Raji (cell line): Measurements from ENCODE around the gene HNMT.

ENCODE experiments used
- POLR2A ChIP-seq: IDR thresholded peaks from 2 replicates; pipeline ENCODE4 v1.6.1; 2011; ENCODE audit warnings: low read depth, low read length, control low read depth; ENCODE audit not compliant: insufficient read depth

HNMT gene

GRCh38 chr2:137959166-137959565 is 5.1 kb upstream of the HNMT start:
- no peak for TF ChIP-seq POLR2A

GRCh38 chr2:137960223-137960622 is 4.0 kb upstream of the HNMT start:
- TF ChIP-seq POLR2A = no peak

GRCh38 chr2:137961602-137962001 is 2.7 kb upstream of the HNMT start:
- TF ChIP-seq POLR2A = no peak

DNA sequence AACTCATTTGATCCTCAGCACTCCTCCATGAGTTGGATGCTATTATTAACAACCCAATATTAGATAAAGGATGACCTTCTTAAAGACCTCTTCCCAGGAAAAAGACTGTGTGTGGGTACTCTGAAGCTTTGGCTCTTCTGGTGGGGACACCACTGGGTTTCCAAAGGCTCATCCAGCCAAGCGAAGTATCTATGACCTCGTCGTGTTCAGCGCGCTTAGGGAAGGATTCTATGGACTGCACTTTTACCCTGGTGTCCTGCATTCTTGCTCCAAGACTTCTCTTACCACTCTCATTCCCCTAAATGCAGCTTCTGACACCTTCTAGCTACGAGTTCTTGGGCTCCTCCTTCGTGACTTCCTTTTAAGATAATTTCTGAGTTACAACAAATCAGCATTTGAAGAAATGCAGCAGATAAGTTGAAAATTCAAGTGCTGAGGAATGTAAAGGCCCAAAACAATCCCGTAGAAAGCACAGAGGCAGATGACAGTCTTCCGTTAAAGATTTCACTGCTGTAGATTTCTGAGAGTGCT is 673 bp upstream of the HNMT start:
- no peak for TF ChIP-seq POLR2A

GRCh38 chr2:137964859-137965459 is 686 bp downstream of the HNMT start:
- TF ChIP-seq POLR2A = no peak

DNA sequence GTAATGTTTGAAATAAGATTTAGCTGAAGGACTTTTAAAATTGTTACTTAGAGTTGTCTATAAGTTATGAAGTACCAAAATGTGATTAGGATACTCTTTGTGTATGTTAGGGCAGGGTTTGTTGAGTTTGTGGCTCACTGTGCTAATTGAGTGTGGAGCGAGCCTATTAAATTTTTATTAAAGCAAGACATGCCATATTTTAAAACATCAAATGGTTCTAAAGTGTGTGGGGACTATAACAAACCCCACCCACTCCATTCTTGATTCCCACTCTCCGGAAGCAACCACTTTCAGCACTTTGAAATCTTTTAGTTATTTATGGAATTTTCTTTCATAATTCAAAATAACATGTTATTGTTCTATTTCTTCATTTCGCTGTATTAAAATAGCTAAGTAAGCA is 1.8 kb downstream of the HNMT start:
- no peak for TF ChIP-seq POLR2A

GRCh38 chr2:137967042-137967441 is 2.8 kb downstream of the HNMT start:
- TF ChIP-seq POLR2A = no peak

- TF ChIP-seq POLR2A = no peak
Measured at GRCh38 chr2:137968477-137969417, 4.5 kb downstream of the HNMT start.

DNA sequence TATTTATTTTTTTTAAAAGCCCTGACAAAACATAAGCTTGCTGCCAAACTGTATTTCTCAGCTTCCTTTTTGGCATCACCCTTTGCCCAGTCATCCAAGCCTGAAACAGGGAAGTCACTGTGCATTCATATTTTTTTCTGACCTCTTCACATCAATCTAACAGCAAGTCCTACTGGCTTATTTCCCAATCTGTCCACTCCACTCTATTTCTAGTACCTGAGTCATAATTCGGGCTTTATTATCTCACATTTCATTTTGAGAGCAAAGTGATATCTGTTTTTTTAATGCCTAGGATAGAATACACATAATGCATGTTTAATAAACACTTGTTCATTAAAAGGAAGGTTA is 5.1 kb downstream of the HNMT start:
- no peak for TF ChIP-seq POLR2A

- TF ChIP-seq POLR2A = no peak
Measured at GRCh38 chr2:137969876-137970275, 5.6 kb downstream of the HNMT start.

GRCh38 chr2:137973280-137973679 is 9.0 kb downstream of the HNMT start:
- no peak for TF ChIP-seq POLR2A

- no peak for TF ChIP-seq POLR2A
Measured at GRCh38 chr2:137975280-137976271, 11.3 kb downstream of the HNMT start.

- TF ChIP-seq POLR2A = no peak
Measured at GRCh38 chr2:137976274-137976673, 12.0 kb downstream of the HNMT start.

DNA sequence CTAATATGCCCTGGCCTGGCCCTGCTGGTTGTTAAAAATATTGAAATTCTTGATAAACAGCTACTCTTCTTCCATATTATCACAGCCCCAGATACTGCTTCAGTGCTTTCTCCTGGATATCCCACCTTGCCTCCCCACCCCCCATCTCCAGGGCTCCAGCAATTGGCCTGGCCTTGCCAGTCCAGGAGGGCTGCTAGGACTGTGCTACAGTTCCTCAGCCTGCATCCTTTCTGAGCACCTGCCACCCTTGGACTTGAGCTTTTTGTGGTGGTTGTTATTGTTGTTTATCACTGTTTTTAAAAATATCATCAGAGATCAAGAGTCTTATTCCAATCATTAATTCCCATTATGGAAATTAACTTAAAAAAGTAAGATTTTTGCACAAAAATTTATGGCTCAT is 13.5 kb downstream of the HNMT start:
- no peak for TF ChIP-seq POLR2A

DNA sequence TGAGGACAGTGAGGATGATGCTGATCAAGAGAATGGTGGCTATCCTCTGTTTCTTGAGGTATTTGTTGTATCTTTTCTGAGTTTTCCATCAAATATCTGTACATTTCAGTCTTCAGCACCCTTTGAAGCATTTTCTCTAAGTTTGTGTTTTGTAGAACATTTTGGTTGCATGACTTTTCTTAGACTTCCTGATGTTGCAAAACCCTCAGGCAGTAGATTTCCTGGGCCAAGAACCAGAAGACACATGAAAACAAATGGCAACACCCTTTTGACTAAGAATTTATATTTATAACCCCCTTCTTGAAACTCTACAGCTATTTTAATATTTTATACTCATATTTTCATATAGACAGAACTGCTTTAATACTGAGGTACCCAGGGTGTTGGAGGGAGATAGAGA is 16.2 kb downstream of the HNMT start:
- TF ChIP-seq POLR2A = no peak

DNA sequence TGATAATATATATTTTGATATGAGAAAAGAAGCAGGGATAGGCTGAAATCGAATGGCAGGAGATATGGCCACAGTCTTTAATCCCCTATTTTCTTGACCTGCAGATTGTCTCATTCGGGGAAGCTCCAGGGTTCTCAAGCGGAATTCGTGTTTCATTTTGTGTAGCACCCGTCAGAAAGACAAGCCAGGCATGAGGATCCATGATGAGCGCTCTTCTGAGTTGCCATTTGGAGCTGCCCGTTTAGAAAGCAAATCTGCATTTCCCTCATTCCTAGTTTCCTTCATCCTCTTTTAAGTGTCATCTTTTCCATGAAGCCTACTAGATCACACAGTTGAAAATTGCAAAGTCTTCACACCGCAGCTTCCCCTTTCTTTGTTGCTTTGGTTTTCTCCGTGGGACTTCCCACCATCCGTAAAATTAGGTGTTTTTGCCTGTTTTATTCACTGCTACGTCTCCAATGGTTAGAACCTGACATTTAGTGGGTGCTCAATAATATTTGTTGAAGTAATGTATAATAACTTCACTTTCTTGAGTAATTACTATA is 16.9 kb downstream of the HNMT start:
- no peak for TF ChIP-seq POLR2A

GRCh38 chr2:137983581-137983980 is 19.3 kb downstream of the HNMT start:
- no peak for TF ChIP-seq POLR2A
